GM19438 (cell line): ENCODE data around the gene TRAK1.
A peak's percentile ranks its signal among the peaks of the same experiment; 100 is the strongest.

Source experiments
- ATAC-seq: cut with Tn5 transposase; IDR thresholded peaks from one replicate; pipeline ENCODE4 v1.9.1; 2021; ENCODE audit warnings: low read depth; ENCODE audit not compliant: unreplicated experiment

TRAK1 gene

DNA sequence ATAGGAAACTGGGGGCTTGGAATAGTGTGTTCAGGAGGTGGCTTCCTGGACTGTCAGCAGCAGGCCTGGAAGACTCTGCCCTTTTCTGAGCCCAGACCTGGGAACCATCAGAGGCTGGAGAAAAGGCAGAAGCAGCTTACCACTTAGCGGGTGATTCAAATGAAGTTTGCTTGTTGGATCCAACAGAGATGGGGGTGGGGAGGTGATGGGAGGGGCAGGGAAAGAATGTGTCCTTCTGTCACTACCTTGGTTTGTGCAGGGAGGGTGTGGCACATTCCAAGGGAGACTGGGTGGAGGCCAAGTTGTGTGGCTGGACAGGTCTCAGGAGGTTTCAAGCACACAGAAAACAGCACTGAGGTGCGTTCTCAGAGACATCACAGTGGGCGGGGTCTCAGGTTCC, 58.8 kb downstream of the TRAK1 start:
- ATAC-seq, result no peak

DNA sequence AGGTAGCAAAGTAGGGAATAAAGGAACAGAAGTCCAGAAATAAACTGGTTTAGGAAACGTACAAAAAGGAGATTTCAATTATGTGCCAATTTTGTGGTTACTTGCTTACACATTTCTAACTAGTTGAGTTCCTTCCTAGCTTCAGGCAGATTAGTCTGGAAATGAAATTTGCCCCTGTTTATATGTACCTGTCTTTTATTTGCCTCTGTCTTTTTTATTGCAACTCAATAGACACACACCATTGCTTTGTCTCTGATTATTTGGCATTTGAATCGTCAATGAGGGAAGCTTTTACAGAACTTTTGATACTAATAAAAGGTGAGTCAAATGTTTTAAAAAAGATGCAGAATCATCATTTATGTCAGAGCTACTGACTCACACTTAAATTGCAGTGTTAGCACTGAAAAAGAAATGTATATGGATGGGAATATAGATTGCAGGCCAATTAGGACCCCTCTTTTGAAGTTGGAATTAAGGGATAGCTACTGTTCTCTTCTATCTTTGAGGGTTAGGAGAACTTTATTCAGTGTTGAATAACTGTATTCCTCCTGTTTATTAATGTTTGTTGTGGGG, 60.5 kb downstream of the TRAK1 start:
- ATAC-seq, result no peak

DNA sequence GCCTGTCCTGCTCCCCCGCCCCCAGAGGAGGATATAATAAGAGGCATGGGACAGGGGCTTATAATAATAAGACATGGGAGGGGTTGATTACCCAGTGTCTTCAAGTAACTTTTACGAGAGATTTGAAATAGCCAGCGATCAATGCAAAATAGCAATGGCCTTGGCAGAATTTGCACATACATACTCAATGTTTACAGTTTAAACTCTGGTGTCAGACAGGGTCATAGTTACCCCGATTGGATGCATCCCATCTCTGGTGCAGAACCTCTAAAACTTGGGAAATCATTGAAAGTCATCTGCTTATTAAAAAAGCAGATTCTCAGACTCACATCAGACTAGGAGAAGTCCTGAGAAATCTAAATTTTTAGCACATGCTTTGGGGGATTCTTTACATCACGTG, 61.0 kb downstream of the TRAK1 start:
- no peak for ATAC-seq

DNA sequence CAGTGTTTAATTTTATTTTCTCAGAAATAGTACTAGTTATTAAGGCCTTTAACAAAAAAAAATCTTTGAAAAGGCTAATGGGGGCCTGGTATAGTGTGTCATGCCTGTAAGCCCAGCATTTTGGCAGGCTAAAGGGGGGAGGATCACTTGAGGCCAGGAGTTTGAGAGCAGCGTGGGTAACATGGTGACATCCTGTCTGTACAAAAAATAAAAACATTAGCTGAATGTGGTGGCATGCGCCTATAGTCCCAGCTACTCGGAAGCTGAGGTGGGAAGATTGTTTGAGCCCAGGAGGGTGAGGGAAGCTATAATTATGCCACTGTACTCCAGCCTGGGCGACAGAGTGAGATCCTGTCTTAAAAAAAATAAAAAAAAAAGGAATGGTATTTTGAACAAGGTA, 61.9 kb downstream of the TRAK1 start:
- ATAC-seq, result no peak

DNA sequence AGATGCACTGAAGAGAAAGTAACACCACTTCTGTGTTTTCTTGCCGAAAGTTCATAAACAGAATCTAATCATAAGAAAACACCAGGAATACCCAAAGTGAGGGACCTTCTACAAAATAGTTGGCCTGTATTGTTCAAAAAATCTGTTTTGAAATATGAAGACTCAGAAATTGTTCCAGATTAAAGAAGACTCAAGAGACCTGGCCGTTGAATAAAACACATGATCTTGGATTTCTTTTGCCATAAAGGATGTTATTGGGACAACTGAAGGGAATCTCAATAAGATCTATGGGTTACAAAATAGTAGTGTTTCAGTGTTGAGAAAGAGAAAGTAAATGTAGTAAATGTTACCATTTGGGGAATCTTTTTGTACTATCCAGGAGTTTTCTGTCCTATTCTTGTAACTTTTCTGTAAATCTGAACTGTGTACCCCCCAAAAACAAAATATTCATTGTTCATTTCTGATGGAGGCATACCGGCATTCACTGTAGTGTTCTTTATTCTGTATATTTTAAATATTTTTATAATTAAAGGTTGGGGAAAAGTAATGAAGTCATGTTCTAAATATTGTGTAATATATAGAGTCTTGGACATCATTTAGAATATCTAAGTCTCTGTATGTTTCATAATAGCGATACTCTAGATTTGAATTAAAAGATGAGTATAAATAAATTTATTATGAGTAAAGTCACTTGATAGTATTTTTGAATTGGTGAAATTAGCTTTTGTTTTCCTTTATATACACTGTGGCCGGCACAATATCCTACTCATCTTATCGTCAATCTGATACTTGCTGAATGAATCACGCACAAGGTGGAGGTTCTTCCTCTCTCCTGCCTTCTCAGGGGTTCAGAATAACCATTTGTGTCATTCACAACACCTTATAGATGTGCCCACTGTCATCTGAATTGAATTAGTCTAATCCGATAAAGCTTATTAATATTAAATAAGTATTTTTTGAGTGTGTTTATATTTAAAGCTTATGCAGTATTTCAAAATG, 66.7 kb downstream of the TRAK1 start:
- ATAC-seq, result no peak

DNA sequence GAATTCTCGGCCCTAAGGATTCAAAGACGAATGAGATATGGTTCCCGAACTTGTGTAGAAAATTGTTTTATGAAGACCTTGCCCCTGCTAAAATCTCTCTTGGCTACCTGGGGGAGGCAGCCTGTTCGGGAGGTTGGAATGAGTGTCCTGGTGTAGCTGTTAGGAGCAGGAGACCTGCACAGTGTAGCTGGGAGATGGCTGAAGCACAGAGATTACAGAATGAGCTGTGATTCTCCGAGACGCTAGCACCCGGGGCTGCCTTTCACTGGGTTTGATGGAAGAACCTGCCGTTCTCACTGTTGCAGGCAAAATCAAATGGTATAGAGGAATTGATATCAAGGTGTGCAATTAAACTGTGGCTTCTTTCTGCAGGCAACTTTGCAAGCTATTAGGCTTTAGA, 68.0 kb downstream of the TRAK1 start:
- ATAC-seq, result no peak

DNA sequence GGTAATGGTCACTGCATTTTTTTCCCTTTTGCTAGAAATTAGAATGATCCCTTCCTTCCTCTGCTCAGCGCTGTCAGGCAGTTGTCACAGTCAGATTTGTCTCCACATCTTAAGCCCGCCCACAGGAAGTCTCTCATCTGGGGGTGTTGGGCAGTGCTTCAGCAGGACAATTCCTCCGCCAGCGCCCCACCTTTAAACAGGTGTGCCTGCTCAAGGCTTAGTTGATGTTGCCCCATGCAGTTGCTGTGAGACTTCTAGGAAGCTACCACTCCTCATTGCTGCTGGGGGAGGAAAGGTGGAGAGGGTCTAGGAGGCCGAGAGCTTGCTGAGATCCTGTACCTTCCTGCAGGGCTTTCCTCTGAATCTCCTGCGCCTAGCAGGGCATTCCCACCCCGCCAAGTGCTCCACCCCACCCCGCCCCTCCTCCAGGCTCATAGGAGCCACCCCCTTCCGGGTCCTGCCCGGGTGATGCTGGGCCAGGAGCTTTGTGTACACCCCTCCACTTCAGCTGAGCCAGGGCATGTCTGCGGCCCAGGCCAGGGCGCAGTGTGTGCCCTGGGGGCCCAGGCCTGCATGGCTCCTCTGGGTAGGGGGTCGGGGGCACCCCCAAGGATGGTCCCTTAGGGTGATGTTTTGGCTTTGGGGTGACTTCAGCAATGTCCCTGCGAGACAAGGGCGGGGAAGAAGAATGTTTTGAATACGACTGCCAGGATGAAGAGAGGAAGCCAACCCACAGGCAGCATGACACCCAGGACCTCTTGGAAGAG, 68.7 kb downstream of the TRAK1 start:
- ATAC-seq, result peak; percentile 92

DNA sequence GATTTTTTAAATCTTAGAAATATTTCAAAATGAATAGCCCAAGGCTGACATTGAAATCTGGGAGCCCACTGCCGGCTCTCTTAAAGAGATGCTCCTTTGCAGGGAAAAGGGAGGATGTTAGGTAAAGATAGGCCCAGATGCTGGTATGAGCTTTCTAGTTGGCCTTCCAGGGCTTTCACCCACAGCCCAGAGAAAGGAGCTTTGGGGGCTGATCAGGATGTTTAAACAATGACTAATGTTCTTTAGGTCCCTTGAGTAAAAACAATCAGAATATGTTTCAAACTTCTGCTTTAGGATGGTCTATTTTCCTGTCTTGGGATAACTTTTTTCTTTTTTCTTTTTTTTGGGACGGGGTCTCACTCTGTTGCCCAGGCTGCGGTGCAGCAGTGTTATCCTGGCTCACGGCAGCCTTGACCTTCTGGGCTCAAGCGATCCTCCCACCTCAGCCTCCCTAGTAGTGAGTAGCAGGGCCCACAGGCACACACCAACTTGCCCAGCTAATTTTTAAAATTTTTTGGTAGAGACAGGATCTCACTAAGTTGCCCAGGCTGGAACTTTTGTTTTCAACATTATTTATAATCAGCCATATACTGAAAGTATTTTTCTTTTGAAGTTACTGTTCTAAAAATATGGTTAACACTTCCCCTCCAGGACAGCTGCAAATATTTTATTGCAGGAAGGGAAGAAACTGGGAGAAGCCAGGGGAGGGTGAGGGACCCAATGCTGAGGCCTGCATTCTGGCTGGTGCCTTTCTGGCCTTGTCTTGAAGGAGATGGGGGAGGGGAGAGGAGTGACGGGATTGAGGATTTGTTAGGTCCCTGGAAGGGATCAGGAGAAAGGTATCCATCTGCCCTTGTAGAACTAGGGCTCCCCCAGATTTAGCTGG, 70.1 kb downstream of the TRAK1 start:
- ATAC-seq, result no peak

DNA sequence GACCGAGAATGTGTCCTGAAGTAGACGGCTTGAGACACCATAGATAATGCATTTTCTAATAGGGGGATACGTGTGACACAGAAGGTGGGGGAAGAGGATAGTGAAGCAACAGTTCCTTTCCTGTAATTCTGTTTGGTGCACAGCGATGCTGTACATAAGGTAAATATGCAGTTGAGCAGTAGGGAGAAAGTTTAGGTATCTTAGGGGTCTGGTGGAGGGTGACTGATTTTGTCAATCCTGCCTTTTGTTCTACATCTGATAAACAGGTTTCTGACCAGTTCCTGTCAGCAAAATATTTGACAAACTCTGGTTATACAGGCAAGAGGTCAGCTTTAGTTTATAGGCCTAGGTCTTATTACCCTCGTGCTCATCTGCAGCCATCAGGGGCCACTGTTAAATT, 71.3 kb downstream of the TRAK1 start:
- ATAC-seq, result no peak

DNA sequence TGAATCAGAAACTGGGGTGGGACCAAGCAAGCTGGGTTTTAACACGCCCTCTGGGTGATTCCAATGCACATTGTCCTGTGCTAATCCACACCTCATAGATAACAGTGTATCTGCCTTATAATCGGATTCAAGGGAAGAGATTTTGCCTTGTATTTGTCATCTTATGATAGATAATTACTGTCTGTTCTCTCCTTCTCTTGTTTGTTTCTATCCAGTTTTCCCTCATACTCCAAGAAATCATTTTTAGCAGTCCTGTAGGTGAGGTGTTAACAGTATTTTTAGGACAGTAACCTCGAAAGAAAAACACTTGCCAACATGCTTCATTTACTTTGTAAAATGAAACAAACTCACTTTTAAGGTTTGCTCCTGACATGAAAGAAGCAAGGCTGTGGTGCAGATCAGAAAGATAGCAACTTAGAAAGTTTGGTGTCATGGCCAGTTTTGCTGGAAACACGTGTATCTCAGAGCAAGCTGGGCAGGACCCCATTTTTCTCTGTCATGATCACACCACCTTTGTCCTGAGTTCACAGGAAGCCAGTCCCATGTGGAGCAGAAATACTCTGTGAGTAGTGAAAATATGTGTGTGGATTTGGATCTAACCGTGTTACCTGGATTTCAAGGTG, 72.6 kb downstream of the TRAK1 start:
- ATAC-seq, result no peak

DNA sequence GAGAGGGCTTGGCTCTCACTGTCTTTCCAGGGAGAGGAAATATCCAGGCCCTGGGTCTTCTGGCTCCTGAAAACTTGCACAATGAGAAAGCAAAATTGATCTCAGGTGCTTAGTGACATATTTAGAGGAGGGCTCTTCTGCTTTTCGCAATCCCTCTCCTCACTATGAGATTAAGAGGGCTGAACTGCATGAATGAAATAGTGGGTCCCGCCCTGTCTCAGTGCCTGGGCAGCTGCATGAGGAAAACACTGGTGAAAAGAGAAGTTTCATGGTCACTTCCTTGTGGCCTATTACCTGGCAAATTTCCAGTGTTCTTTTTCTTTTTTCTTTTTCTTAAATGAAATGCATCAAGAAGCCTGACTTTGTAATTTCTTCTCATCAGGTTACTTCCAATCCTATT, 73.5 kb downstream of the TRAK1 start:
- ATAC-seq, result no peak

DNA sequence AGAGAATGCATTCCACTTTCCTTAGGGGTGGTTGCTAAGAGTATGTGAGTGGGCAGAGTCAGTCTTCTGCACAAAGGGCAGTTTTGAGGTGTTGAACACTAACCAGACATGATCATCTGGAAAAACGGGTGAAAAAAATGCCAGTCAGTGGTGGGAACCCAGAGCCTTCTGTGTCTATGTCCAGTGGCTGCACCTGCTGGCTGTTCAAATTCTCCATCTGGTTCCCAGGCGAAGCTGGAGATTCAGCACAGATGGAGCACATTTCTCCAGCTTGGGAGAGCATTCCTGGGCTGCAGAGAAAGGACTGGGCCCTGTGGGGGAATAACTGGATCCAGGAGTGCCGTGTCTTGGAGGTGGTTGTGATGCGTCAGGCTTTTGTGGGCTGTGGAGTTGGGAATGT, 74.1 kb downstream of the TRAK1 start:
- no peak for ATAC-seq

DNA sequence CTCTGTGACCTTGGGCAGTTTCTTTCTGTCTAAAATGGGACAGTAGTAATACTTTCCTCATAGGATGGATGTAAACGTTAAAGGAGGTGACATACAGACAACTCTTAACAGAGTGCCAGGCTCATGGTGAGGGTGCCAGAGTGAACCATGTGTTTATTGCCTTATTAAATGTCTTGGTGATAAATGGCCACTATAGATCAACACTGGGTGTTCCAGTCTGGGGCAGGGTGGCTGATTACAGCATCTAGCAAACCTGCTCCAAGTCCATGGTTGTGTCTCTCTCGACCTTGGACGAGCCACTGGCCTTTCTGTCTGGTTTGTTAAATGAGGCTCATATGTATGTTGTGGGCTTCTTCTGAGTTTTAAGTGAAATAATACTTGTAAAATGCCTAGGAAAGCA, 75.1 kb downstream of the TRAK1 start:
- no peak for ATAC-seq

DNA sequence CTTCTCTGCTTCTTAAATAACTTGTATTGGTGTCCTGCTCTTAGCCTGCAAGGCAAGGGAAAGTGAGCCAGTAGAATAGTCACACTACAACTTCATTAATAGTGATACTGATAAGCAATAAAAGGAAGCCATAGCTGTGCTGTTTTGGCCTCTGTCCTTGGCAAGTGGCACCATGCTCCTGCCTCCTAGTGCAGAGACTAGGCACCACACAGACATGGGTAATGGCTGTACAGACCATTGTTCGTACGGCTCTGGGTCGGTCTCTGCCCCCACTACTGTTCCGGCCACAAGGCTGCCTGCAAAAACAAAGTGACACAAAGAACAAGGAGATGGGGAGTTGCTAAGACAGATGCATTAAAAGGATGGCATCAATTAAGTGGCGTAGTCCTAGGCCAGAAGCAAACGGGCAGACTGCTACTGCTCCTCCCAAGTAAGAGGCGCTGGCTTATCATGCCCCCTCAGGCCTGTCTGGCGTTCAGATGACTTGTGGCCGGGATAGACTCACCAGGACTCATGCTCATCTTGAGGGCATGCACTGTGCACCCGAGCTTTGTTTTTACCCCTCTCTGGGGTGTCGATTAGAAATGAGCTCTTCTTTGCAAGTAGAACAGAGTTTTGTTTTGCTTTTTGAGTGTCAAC, 75.6 kb downstream of the TRAK1 start:
- ATAC-seq, result no peak

DNA sequence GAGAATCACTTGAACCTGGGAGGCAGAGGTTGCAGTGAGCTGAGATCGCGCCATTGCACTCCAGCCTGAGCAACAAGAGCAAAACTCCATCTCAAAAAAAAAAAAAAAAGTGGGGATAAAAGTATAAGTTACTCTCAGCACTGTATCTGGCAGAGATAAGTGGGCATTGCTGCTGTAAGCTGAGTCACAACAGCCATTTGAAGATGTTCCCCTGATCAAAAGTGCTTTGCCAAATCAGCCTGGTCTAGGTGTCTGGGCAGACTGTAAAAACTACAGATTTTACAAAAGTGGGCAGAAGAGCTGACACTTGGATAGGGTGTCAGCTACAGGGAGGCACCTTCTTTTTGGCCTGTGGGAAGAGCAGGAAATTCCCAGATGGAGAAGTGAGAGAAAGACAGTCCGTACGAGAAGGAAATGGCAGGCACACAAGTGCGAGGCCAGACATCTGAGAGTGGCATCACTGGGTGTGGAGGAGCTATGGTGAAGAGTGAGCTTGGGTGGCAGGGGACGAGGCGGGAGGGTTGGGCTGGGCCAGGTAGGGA, 78.5 kb downstream of the TRAK1 start:
- no peak for ATAC-seq

DNA sequence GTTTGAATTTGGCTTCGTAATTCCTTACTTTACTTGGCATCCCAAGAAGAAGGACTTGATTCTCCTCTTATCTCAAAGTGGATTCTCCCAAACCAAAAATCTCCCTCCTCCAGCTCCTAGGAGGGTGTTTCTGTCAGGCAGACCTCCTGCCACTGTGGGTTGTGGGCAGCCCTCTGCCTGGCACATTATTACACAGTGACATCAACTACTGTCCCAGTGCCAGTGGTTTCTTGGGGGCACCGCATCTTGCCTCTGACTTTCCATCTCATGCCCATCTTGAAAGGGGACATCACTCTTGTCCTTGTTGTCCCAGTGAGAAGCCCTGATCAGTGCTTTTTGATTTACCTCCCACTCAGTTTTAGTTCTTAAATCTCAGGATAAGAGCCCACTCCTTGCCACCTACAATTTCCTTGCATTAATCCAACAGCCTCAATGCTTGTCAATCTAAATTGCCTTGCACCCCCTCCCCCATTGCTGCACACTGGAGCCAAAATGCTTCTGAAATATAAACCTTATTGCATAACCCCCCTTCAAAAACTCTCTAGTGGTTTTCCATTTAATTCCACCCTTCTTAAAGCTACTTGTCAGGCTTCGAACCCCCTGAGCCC, 81.0 kb downstream of the TRAK1 start:
- ATAC-seq, result no peak

DNA sequence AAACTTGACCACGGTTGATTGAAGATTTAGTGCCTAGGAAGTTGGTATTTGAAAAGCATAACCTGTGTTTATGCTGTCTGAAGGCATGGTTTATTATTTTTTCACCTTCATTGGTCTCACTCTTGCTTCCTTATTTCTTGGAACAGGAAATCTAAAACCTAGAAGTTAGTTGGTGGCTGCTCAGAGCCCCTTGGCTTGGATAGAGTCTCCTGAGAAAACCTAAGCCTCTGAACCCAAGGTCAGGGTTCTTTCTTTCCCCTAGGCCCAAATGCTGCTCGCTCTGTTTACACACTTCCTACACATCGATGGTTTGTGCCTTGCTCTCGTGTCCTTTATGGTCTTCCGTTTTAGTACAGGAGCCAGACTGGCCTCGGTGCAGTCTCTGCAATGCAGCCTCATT, 82.2 kb downstream of the TRAK1 start:
- ATAC-seq, result no peak

DNA sequence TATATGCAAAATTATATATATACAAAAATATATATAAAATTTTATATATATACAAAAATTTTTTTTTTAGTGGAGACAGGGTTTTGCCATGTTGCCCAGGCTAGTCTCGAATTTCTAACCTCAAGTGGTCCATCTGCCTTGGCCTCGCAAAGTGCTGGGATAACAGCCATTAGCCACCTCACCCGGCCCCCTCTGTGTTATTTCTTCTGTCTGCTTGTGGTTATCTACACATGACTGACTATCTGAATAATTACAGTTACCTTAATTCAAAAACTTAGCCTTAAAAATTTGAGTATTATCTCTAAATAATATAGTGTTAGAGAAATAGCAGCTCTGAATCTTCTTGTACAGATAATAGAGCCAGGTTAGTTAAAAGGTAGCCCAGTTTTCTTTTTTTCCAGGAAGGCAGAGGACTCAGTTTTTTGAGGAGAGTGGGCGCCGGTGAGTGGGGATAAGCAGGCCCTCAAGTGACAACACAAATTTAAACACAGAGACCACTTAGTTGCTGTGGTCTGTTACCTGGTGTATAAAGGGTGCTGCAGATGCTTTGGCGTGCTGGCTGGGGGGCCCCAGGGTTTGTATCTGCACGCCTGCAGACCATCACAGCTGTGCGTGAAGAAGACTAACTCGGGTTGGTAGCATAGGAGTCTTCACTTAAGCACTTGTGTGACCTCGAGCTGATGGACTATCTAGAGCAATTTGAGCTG, 83.7 kb downstream of the TRAK1 start:
- no peak for ATAC-seq
